Stimulated activated CD4-positive, alpha-beta T cell treated with anti-CD3 and anti-CD28 coated beads, Interleukin-15, amount 100 ng/mL, for 24 hours (primary cell): ENCODE measurements around the gene PLXDC2.

Experiments used
- DNase-seq: peaks from one replicate; pipeline ENCODE4 v3.0.0-alpha.2; 2020

Gene PLXDC2

DNA sequence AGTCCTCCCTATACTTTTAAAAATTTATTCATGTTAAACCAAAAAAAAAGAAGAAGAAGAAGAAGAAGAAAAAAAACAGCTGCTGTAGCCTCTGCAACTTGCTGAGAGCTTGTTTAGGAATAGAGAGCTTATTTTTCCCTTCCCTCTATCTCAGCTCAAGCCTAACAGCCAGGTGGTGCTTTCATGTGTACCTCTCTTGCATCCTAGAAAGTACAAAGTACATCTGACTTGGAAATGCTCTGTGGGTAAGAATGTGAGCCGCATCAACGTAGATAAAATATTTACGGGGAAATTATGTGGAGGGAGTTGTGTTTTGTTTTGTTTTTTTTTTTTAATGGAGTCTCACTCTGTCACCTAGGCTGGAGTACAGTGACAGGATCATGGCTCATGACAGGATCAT, 99.6 kb downstream of the PLXDC2 start:
- DNase-seq, result no peak

GRCh38 chr10:19917751-19918478, 101.7 kb downstream of the PLXDC2 start:
- DNase-seq, result no peak

- DNase-seq, result no peak
Observed at GRCh38 chr10:19918794-19919193, 102.6 kb downstream of the PLXDC2 start.

DNA sequence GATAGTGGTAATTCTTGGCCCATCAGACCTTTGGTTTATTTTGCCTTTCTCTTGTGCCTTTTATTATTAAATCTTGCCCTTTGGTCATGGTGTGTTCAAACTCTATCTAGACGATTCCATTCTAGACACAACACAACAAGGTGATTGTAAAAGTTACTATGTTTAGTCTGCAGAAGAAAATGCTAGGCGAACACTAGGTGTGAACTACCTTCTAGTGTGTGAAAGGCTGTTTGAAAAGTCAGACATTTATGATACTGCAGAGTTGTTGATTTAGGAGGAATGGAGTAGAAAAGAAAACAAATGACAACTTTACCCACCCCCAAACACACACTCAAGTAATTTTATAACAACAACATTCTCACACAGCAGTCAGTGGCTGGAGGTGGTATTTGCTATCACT, 103.4 kb downstream of the PLXDC2 start:
- no peak for DNase-seq

- DNase-seq, result no peak
Observed at GRCh38 chr10:19920075-19920726, 104.0 kb downstream of the PLXDC2 start.

DNA sequence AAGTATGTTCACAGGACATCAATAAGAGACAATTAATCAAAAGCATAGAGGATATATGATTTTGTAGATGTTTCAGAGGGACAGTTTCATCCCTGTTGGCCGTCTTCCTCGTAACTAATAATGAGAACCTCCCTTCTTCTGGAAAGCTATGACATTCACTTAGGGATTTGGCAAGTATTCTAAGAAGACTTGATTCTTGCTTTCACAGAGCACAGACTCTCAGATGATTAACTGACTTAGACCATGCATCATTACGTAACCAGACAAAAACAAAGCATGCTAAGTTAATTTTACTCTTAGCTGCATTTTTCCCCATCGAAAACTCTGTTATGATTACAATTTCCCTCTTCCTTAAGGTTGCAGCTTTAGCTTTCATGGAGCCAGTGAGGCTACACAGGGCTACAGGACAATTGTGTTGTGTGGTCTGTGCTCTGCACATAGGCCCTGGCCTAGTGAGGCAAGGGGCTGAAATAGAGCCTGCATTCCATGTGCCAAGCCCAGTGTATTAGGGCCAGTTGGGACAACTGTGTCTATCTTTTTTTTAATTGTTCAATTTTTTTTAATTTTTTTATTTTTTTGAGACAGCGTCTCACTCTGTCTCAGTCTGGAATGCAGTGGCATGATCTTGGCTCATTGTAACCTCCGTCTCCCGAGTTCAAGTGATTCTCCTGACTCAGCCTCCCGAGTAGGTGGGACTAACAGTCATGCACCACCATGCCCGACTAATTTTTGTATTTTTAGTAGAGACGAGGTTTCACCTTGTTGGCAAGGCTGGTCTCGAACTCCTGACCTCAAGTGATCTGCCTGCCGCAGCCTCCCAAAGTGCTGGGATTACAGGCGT, 105.3 kb downstream of the PLXDC2 start:
- DNase-seq, result no peak

- DNase-seq, result no peak
Observed at GRCh38 chr10:19922236-19922963, 106.2 kb downstream of the PLXDC2 start.

DNA sequence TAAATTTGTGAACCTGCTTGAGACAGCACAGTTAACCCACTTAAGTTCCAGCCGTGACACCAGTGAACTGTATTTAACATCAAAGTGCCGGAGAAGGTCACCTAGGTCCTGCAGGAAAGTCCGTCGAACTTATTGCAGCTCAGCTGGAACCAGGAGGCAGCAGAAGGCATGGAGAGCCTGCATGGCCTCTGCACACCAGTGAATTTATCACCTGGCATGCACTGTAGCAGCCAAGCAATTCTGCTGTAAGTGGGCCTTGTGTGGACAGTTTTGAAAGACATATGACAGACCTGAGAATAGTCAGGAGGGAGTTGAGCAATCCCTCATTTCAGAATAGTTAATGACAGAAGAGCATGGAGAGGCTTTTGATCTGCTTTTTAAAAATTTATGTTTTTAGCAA, 108.8 kb downstream of the PLXDC2 start:
- DNase-seq, result no peak

- no peak for DNase-seq
Observed at GRCh38 chr10:19928936-19929335, 112.7 kb downstream of the PLXDC2 start.

- DNase-seq, result no peak
Observed at GRCh38 chr10:19929506-19930140, 113.4 kb downstream of the PLXDC2 start.

GRCh38 chr10:19930936-19931893, 115.0 kb downstream of the PLXDC2 start:
- no peak for DNase-seq

DNA sequence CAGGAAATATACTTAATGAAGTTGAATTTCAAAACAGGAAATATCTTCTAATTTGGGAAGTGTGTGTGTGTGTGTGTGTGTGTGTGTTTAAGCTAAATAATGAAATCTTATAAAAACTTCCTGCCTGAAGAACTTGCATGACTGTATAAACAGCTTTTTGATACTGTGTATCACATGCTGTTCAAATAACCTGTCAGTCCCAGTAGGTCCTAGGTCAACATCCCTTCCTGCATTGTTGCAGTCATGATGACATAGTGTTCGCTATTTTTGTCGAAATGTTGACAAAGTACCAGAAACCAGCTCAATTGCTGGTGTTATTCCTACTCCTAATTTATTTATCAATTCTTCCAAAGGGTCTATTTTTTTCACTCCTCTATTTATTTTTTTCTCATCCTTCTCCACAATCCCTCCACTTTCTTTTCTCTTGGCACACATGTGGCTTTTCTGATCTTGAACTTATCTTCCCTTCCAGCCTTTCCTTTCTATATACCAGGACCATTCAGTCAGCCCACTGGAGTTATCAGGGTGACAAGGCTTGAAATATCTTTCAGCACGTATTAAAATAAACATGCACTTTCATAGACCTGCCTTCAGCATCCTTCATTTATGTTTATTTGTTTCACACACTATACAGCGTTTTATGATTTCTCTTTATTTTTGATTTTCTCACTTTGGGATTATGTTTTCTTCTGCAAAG, 115.8 kb downstream of the PLXDC2 start:
- no peak for DNase-seq

GRCh38 chr10:19932806-19933371, 116.7 kb downstream of the PLXDC2 start:
- no peak for DNase-seq

- no peak for DNase-seq
Observed at GRCh38 chr10:19933772-19934171, 117.5 kb downstream of the PLXDC2 start.

DNA sequence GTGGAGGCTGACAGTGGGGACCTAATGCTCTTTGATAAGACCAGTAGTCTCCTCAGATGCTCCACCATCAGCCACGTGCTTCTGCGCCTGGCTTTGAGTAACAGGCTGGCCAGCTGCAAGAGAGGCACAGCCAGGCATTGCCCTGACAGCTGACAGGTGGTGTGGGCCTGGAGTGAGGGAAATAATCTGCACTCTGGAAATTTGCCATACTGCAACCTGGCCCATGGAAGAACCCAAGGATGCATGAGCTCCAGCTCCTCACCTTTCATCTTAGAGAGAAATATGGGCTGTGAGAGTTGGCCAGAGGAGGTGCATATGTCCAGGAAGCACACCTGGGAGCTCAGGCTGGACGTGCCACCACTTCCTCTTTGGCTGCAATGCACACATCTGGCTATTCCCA, 118.9 kb downstream of the PLXDC2 start:
- DNase-seq, result no peak

DNA sequence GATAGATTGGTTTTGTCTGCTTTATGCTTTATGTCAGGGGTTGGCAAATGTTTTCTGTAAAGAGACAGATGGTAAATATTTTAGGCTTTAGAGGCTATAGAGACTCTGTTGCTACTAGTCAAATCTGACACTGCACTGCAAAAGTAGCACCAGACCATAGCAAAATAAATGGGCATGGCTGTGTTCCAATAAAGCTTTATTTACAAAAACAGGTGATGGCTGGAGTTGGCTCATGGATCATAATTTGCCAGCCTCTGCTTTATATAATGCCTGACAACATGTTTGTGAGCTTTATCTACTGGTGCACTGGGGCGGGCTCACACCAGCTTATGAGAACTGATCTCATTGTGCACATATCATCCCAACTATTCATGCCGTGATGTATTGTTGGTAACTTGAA, 120.1 kb downstream of the PLXDC2 start:
- no peak for DNase-seq

- no peak for DNase-seq
Observed at GRCh38 chr10:19937989-19938388, 121.8 kb downstream of the PLXDC2 start.

- DNase-seq, result no peak
Observed at GRCh38 chr10:19941206-19941880, 125.1 kb downstream of the PLXDC2 start.

DNA sequence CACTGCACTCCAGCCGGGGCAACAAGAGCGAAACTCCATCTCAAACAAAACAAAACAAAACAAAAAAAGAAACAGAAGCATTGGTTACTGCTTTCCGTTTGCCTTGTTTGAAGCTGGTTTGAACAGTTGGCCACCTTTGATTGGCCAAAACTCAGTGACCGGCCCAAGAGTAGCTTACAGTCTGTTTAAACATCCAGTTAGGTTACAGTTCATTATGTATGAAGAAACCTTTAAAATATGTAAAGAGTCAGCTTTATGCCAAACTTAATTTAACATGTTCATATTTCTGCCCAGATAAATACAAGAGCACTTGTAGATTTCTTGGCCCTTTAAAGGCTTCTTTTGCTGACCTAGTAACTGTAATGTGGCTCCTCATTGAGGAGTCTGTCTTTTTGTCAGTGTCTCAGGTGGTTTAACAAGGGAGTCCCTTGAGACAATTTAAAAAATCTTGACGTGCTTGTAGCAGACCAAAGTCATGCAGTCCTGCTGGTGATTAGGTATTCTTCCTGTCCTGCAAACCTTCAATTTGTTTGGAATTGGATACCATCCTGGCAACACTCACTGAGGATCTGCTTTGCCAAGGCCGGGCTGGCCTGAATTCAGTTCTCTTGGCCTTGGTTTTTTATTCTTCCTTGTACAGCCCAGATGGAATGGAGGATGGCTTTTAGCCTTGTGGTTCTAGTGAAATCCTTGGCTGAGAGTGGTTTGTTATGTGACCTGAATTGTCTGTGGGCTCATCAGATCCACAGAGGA, 128.9 kb downstream of the PLXDC2 start:
- DNase-seq, result no peak
